Sigmoid colon (tissue), 4 donors: Measurements from ENCODE around the gene ACYP2.

ENCODE experiments used
- CTCF ChIP-seq, 4 experiments: fragments of 450-650 bp in 3 of 4; fragments of 200-600 bp in 1 of 4; IDR thresholded peaks; one replicate each; pipeline ENCODE4 v1.5.1; 2016 to 2019; ENCODE audit warnings: antibody characterized with exemption in 4 of 4, mild to moderate bottlenecking in 3 of 4, moderate library complexity in 2 of 4
- EP300 ChIP-seq, 4 donors: sonication (generic); formaldehyde crosslinking; IDR thresholded peaks; one replicate each; pipeline ENCODE4 v1.6.1; 2017; ENCODE audit warnings: antibody characterized with exemption in 4 of 4
- POLR2A ChIP-seq, 2 donors: fragments of 450-650 bp; IDR thresholded peaks; one replicate each; pipeline ENCODE4 v1.6.1; 2016; ENCODE audit warnings: antibody characterized with exemption in 2 of 2, mild to moderate bottlenecking in 2 of 2, moderate library complexity in 2 of 2
- POLR2AphosphoS5 ChIP-seq, 4 donors: sonication (generic); formaldehyde crosslinking; IDR thresholded peaks; one replicate each; pipeline ENCODE4 v1.6.1; 2017; ENCODE audit warnings: antibody characterized with exemption in 4 of 4

- no peak for TF ChIP-seq POLR2AphosphoS5 (IDR thresholded peaks at IDR 0.05)
- no peak for TF ChIP-seq CTCF (IDR thresholded peaks at IDR 0.05)
- TF ChIP-seq POLR2A (IDR thresholded peaks at IDR 0.05): no peak
- no peak for TF ChIP-seq EP300 (IDR thresholded peaks at IDR 0.05)
Observed at GRCh38 chr2:54336977-54337255, 221.5 kb downstream of the ACYP2 start.
